Activated T-cell treated with anti-CD3 and anti-CD28 coated beads, Interleukin-2, amount 50 U/mL, for 4 hours (primary cell): ENCODE results near the gene FANCE. TPM values are rescaled to one million over a fixed set of nuclear protein-coding genes. Genes with fewer than 3 reads are reported as not detected.
"Not testable (repeated sequence)": the region's sequence is repeated elsewhere in the genome, so short reads cannot be mapped to it uniquely, and the experiment has no call there.

Source experiments
- ATAC-seq, 2 donors: fragments of 200-7000 bp; cut with Tn5 transposase; one replicate each; pipeline ENCODE4 v1.10.0; 2021
- DNase-seq: peaks from one replicate; pipeline ENCODE4 v3.0.0-alpha.2; 2020
- H3K27me3 Mint-ChIP-seq: one replicate; pipeline ENCODE4 v1.8.0; 2021; ENCODE audit warnings: low read depth, mixed read lengths
- H3K36me3 Mint-ChIP-seq: one replicate; pipeline ENCODE4 v1.8.0; 2022; ENCODE audit warnings: mixed read lengths; ENCODE audit not compliant: insufficient read depth
- H3K4me1 Mint-ChIP-seq: one replicate; pipeline ENCODE4 v1.8.0; 2021; ENCODE audit warnings: low read depth, mixed read lengths
- H3K4me3 Mint-ChIP-seq: one replicate; pipeline ENCODE4 v1.8.0; 2021; ENCODE audit warnings: mild to moderate bottlenecking, moderate library complexity, mixed read lengths
- H3K9me3 Mint-ChIP-seq: one replicate; pipeline ENCODE4 v1.8.0; 2021; ENCODE audit warnings: mixed read lengths
- total RNA-seq, 3 donors: library from RNA; stranded (reverse); gene quantifications; one replicate each; pipeline ENCODE4 v1.2.1, GENCODE V29; 2021

The FANCE gene
- total RNA-seq, 3 donors from 2014 or later: 23.1 to 26.6 (median 24.8) TPM

DNA sequence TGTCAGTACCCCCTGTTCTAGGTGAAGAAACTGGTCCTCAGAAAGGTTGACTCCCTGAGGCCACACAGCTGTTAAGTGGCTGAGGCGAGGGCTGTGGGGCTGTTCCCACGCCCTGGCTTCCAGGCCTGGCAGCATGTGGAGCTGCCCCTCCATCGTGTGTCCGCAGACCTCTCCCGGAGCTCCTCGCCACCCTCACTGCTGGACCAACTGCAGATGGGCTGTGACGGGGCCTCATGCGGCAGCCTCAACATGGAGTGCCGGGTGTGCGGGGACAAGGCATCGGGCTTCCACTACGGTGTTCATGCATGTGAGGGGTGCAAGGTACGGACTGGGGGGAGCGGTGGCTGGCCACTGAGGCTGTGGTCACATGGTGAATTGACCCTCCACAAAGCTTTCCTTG is 32.2 kb upstream of the FANCE start:
- Mint-ChIP-seq H3K4me3 (no peak overlapping the region), H3K27me3 (no peaks in the 10 kb centered on the region), H3K4me1 (peaks cover 31% of the 10 kb centered on the region), H3K36me3 (peaks cover 29% of the 10 kb centered on the region), H3K9me3 (no peaks in the 10 kb centered on the region)
- no peak for ATAC-seq
- DNase-seq: no peak

DNA sequence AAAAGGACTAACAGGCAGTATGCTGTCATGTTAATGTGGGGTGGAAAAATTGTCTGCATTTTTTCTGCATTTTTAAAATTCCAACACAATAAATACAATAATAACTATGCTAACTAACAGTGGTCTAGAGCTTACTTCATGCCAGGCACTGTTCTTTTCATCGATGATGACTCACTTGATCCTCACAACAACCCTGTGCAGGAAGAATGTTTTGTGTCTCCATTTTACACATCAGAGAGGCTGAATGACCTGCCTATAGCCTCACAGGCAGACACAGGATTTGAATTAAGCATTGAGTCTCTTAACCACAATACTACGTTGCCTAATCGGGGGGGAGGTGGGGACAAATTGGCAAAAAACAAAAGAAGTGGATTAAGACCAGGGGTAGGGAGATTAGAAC is 26.9 kb upstream of the FANCE start:
- H3K4me3 Mint-ChIP-seq: no peak overlapping the region
- peaks cover 50% of the 10 kb centered on the region for H3K36me3 Mint-ChIP-seq
- no peaks in the 10 kb centered on the region for H3K4me1 Mint-ChIP-seq
- peaks cover 17% of the 10 kb centered on the region for H3K9me3 Mint-ChIP-seq
- ATAC-seq (no peak), DNase-seq (no peak)
- H3K27me3 Mint-ChIP-seq: no peaks in the 10 kb centered on the region

DNA sequence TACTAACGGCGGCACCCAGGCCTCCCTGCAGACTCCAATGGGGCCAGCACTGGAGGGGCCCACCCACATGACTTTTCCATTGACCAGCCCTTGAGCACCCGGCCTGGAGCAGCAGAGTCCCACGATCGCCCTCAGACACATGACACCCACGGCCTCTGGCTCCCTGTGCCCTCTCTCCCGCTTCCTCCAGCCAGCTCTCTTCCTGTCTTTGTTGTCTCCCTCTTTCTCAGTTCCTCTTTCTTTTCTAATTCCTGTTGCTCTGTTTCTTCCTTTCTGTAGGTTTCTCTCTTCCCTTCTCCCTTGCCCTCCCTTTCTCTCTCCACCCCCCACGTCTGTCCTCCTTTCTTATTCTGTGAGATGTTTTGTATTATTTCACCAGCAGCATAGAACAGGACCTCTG is 26.1 kb upstream of the FANCE start:
- Mint-ChIP-seq H3K27me3 (no peaks in the 10 kb centered on the region), H3K9me3 (peaks cover 17% of the 10 kb centered on the region), H3K4me3 (no peak overlapping the region), H3K4me1 (no peaks in the 10 kb centered on the region), H3K36me3 (peaks cover 47% of the 10 kb centered on the region)
- DNase-seq (no peak), ATAC-seq (no peak)

DNA sequence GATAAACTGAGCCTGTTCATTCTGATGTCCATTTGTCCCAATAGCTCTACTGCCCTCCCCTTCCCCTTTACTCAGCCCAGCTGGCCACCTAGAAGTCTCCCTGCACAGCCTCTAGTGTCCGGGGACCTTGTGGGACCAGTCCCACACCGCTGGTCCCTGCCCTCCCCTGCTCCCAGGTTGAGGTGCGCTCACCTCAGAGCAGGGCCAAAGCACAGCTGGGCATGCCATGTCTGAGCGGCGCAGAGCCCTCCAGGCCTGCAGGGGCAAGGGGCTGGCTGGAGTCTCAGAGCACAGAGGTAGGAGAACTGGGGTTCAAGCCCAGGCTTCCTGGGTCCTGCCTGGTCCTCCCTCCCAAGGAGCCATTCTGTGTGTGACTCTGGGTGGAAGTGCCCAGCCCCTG is 24.7 kb upstream of the FANCE start:
- no peak for ATAC-seq
- Mint-ChIP-seq H3K4me1 (no peaks in the 10 kb centered on the region), H3K4me3 (no peak overlapping the region), H3K9me3 (peaks cover 17% of the 10 kb centered on the region), H3K36me3 (peaks cover 43% of the 10 kb centered on the region), H3K27me3 (no peaks in the 10 kb centered on the region)
- no peak for DNase-seq

DNA sequence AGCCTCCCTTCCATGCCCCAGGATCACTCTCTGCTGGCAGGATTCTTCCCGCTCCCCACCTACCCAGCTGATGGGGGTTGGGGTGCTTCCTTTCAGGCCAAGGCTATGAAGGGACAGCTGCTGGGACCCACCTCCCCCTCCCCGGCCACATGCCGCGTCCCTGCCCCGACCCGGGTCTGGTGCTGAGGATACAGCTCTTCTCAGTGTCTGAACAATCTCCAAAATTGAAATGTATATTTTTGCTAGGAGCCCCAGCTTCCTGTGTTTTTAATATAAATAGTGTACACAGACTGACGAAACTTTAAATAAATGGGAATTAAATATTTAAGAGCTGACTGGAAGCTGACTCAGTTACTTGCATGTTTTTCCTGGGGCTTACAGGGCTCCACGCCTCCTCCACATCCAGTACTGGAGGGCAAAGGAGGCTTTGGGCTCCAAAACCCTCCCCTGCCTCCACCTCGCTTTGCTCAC is 24.3 kb upstream of the FANCE start:
- no peak for DNase-seq
- no peak for ATAC-seq
- Mint-ChIP-seq H3K4me1 (no peaks in the 10 kb centered on the region), H3K27me3 (no peaks in the 10 kb centered on the region), H3K4me3 (no peak overlapping the region), H3K9me3 (peaks cover 17% of the 10 kb centered on the region), H3K36me3 (peaks cover 41% of the 10 kb centered on the region)

DNA sequence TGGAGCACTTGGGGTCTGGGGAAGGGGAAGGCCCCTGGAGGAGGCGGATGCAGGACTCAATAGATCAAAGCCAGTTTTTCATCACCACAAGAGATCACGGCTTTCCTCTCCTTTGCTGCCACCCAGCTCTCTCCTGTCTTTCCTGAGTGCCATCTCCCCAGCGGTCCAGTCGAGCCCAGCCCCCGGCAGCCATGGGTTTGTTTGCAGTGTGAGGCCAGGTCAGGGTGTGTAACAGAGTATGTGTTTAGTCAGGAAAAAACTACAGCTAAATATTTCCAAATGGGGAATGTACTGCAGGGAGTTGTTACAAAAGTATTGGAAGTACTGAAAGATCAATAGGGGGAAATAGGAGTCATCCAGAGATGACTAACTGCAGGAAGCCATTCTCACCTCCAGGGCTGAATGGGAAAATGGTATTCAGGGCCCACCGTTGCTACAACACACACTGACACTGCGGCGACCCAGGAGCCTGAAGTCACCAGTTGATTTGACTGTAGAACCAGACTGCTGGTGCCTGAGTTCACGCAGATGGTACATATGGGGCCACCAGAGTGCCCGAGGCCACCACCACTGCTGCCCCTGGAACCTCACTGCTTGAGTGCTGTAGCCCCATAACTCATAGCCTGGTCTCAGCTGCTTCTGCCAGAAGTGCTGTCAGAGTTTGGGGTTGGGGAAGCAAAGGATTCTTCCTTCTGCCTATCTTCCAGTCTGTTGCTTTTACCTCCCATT is 23.6 kb upstream of the FANCE start:
- Mint-ChIP-seq H3K4me1 (no peaks in the 10 kb centered on the region), H3K9me3 (peaks cover 17% of the 10 kb centered on the region), H3K4me3 (no peak overlapping the region), H3K36me3 (peaks cover 39% of the 10 kb centered on the region), H3K27me3 (no peaks in the 10 kb centered on the region)
- DNase-seq (no peak), ATAC-seq (no peak)

DNA sequence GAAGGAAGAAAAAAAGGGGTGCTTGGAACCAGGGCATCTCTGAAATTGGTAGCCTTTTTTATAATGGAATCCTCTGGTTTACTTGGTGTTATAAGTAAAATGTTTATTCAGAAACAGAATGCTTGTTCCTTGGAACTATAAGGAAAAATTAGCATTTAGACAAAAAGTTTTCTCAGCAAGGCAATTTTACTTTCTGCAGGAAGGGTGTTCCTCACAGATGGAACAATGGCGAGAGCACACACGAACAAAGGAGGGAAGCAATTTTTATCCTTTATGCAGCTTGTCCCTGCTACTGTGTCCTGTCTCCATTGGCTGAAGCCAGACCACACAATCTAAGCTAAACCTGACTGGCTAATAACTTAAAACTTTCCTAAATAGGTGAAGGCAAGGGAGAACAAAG is 22.7 kb upstream of the FANCE start:
- peaks cover 34% of the 10 kb centered on the region for H3K36me3 Mint-ChIP-seq
- H3K4me1 Mint-ChIP-seq: no peaks in the 10 kb centered on the region
- ATAC-seq (no peak), DNase-seq (no peak)
- no peaks in the 10 kb centered on the region for H3K27me3 Mint-ChIP-seq
- peaks cover 17% of the 10 kb centered on the region for H3K9me3 Mint-ChIP-seq
- no peak overlapping the region for H3K4me3 Mint-ChIP-seq

DNA sequence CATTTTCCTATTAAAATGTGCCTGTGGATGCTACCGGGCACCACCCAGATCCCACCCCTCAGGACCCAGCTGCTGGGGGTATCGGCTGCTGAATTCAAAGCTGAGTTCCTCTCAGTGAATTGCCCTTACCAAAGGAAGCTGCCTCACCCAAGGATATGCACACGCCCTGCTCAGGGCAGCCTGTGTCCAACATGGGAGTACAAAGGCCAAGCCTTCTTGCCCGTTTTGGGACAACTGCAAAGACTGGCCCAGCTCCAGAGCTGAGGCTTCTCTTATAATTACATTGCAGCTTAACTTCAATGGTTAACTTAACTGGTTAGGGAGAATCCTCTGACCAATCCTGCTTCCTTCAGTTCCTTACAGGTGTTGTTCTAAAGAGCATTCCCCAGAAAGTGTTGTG is 19.8 kb upstream of the FANCE start:
- Mint-ChIP-seq H3K4me1 (no peaks in the 10 kb centered on the region), H3K4me3 (no peak overlapping the region), H3K9me3 (peaks cover 17% of the 10 kb centered on the region), H3K27me3 (no peaks in the 10 kb centered on the region), H3K36me3 (peaks cover 16% of the 10 kb centered on the region)
- ATAC-seq (no peak), DNase-seq (no peak)

DNA sequence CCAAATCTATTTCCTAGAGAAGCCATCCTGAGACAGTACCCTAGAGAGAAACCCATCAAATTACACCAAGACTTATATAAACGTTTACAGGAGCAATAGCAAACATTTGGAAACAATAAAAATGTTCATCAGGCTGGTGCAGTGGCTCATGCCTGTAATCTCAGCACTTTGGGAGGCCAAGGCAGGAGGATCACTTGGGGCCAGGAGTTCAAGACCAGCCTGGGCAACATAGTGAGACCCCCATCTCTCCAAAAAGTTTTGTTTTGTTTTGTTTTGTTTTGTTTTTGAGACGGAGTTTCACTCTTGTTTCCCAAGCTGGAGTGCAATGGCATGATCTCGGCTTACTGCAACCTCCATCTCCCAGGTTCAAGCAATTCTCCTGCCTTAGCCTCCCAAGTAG is 19.4 kb upstream of the FANCE start:
- not testable (repeated sequence) for H3K27me3 Mint-ChIP-seq, DNase-seq, H3K4me1 Mint-ChIP-seq, H3K4me3 Mint-ChIP-seq, ATAC-seq
- Mint-ChIP-seq H3K36me3 (peaks cover 16% of the 10 kb centered on the region), H3K9me3 (peaks cover 17% of the 10 kb centered on the region)

DNA sequence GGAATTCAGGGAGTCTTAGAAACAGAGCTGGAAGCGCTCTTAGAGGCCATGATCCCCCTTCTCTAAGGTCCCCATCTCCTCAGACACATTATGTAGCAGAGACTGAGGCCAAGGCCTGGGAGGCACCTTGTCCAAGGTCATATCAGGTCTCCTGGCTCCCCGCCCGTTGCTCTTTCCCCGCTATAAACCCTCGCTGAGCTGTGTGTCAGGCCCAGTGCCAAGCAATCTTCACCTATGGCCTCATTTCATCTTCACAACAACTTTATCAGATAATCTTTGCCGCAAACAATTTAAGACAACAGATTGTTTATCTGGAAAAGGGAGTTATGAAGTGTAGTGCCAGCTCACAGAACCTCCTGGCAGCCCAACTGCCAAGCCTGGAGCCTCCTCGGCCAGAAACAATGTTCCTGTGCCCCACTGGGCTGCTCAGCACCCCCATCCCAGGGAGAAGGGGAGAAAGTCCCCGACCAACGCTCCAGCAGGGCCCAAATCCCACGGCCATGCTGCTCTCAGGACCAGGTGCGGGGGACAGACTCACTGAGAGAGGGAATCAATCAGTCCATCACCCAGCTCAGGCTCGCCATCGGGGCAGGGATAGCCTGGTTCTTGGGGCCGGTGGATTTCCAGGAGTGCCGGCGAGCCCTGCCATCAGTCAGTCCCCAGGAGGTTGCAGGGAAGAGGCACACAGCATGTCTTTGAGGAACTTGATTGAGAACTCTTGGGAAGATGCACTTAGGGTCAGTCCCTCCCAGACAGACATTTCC is 16.9 kb upstream of the FANCE start:
- H3K9me3 Mint-ChIP-seq: no peaks in the 10 kb centered on the region
- no peaks in the 10 kb centered on the region for H3K27me3 Mint-ChIP-seq
- no peaks in the 10 kb centered on the region for H3K4me1 Mint-ChIP-seq
- no peak overlapping the region for H3K4me3 Mint-ChIP-seq
- ATAC-seq (no peak), DNase-seq (no peak)
- no peaks in the 10 kb centered on the region for H3K36me3 Mint-ChIP-seq

DNA sequence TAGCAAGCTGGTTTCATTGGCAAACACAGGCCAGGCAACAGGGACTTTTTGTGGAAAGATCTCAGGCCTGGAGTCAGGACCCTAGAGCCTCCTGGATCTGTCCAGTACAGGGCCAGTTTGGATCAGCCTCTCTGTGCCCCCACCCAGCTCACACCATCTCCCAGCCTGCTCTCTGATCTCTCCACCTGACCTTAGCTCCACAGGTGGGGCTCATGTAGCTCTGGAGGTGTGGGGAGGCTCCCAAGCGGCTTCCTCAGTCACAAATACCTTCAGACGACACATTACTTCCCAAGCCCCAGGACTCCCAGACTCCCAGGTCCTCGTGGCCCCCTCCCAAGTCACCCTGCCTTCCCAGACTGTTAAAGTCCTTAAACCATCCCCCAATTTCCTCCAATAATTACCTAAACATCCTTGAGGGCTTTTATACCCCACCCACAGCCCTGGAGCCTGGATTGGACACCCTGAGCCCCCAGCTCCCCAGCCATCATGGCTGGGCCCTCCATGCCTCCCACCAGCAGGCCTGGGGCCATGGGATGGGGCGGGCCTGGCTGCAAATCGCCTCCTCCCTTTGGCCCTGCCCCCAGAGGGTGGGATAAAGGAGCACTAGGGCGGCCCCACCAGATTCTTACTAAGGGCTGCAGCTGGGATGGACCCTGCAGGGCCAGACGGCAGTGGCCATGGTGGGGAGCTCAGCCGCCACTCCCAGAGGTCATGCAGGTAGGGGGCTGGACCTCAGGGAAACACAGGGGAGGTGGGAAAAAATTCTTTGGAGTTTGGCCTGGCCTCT is 15.9 kb upstream of the FANCE start:
- no peak overlapping the region for H3K4me3 Mint-ChIP-seq
- ATAC-seq (no peak), DNase-seq (no peak)
- no peaks in the 10 kb centered on the region for H3K4me1 Mint-ChIP-seq
- H3K9me3 Mint-ChIP-seq: no peaks in the 10 kb centered on the region
- no peaks in the 10 kb centered on the region for H3K36me3 Mint-ChIP-seq
- no peaks in the 10 kb centered on the region for H3K27me3 Mint-ChIP-seq

DNA sequence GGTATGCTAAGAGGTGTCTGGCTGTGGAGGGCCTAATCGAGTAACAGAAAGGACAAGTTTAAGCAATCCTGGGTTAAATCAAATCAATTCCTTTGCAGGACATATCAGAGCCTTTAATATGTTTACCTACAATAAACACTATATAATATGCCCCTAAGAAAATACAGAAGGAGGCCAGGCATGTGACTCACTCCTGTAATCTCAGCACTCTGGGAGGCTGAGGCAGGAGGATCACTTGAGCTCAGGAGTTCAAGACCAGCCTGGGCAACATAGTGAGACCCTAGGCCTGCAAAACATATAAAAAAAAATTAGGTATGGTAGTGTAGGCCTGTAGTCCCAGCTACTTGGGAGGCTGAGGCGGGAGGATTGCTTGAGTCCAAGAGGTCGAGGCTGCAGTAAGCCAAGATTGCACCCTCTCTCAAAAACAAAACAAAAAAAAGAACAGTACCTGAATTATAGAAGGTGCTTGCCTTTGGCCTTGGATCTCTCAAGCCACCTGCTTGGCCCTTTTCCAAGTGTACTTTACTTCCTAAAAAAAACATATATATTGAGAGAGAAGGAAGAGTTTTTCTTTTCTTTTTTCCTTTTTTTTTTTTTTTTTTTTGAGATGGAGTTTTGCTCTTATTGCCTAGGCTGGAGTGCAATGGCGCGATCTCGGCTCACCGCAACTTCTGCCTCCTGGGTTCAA is 13.6 kb upstream of the FANCE start:
- not testable (repeated sequence) for H3K4me1 Mint-ChIP-seq, DNase-seq, H3K9me3 Mint-ChIP-seq, H3K4me3 Mint-ChIP-seq, ATAC-seq, H3K27me3 Mint-ChIP-seq, H3K36me3 Mint-ChIP-seq

DNA sequence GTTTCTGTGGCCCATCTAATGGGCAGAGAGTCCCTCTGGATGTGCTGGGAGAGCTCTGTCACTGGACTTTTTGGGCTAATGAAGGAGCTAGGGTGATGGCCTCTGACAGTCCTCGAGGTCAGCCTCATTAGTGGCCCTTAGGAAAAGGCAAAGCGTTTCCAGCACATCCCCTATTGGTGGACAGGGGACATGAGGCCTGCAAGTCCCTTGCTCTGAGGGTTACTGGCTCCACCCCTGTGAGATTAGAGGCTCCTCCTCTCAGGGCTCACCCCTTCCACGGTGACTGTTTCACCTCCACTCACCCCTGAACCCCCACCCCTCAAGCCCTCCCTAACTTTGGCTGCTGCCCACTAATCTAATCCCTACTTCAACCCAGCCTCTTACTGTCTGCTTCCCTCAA is 12.8 kb upstream of the FANCE start:
- Mint-ChIP-seq H3K4me3 (no peak overlapping the region), H3K36me3 (no peaks in the 10 kb centered on the region), H3K27me3 (no peaks in the 10 kb centered on the region), H3K4me1 (no peaks in the 10 kb centered on the region), H3K9me3 (no peaks in the 10 kb centered on the region)
- ATAC-seq (no peak), DNase-seq (no peak)

DNA sequence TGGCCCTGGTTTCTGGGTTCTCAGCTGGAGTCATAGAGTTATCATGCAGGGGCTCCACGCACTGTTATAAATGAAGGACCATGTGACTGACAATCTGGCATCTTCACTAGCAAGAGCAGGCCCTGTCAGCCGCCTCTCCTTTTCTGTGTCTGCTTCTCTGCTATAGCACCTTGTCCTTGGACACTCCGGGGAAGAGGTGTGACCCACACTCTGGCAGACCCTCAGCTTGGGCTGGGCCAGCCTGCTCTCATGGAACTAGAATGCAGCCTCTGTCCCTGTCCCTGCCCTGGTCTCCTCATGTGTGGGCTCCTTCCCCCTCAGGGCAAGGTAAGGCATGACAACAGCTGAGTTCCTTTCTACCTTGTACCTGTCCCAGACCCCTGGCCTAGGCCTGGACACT is 10.9 kb upstream of the FANCE start:
- H3K4me3 Mint-ChIP-seq: no peak overlapping the region
- ATAC-seq: no peak
- H3K36me3 Mint-ChIP-seq: no peaks in the 10 kb centered on the region
- no peaks in the 10 kb centered on the region for H3K27me3 Mint-ChIP-seq
- no peaks in the 10 kb centered on the region for H3K9me3 Mint-ChIP-seq
- no peaks in the 10 kb centered on the region for H3K4me1 Mint-ChIP-seq
- DNase-seq: no peak
